ENCODE measurements around the gene MTIF3. TPM values are rescaled to one million over a fixed set of nuclear protein-coding genes. Genes with fewer than 3 reads are reported as not detected.

The MTIF3 gene
- total RNA-seq, 1 donor from 2014 or later: 29.6 TPM

GRCh38 chr13:27496536-27497273 is 46.3 kb upstream of the MTIF3 start:
- TF ChIP-seq, protein P1, sequence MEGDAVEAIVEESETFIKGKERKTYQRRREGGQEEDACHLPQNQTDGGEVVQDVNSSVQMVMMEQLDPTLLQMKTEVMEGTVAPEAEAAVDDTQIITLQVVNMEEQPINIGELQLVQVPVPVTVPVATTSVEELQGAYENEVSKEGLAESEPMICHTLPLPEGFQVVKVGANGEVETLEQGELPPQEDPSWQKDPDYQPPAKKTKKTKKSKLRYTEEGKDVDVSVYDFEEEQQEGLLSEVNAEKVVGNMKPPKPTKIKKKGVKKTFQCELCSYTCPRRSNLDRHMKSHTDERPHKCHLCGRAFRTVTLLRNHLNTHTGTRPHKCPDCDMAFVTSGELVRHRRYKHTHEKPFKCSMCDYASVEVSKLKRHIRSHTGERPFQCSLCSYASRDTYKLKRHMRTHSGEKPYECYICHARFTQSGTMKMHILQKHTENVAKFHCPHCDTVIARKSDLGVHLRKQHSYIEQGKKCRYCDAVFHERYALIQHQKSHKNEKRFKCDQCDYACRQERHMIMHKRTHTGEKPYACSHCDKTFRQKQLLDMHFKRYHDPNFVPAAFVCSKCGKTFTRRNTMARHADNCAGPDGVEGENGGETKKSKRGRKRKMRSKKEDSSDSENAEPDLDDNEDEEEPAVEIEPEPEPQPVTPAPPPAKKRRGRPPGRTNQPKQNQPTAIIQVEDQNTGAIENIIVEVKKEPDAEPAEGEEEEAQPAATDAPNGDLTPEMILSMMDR (IDR thresholded peaks at IDR 0.05; ENCODE audit: insufficient read depth, low read depth, low read length): no peak
- no peak for TF ChIP-seq EZH2 (IDR thresholded peaks at IDR 0.05; ENCODE audit: insufficient read depth, low read length)
- Mint-ChIP-seq H3K9me3 (ENCODE audit: unreplicated experiment) (no peaks in the 10 kb centered on the region), H3K36me3 (ENCODE audit: low read depth, unreplicated experiment) (no peaks in the 10 kb centered on the region), H3K27ac (ENCODE audit: unreplicated experiment) (no peak overlapping the region), H3K27me3 (ENCODE audit: low read depth, unreplicated experiment) (peaks cover 9% of the 10 kb centered on the region), H3K4me1 (ENCODE audit: low read depth, unreplicated experiment) (no peaks in the 10 kb centered on the region), H3K4me3 (ENCODE audit: unreplicated experiment) (no peak overlapping the region)
- H3K27ac ChIP-seq (ENCODE audit: low read depth, low read length): no peak overlapping the region
- DNase-seq (ENCODE audit: low read depth) (no peak), FAIRE-seq (no peak)
- no peaks in the 10 kb centered on the region for H3K27me3 ChIP-seq (ENCODE audit: insufficient read depth, low read length)
- H2AFZ ChIP-seq (ENCODE audit: low read depth, low read length): no peak overlapping the region
- H3K36me3 ChIP-seq (ENCODE audit: insufficient read depth, low read length): no peaks in the 10 kb centered on the region
- no peaks in the 10 kb centered on the region for H3K9me3 ChIP-seq (ENCODE audit: insufficient read depth, low read depth, low read length)
- H3K79me2 ChIP-seq (ENCODE audit: insufficient read depth, low read length): no peaks in the 10 kb centered on the region
- no peaks in the 10 kb centered on the region for H3K4me1 ChIP-seq (ENCODE audit: insufficient read depth, low read length)
- no peak overlapping the region for H3K9ac ChIP-seq (ENCODE audit: low read length)
- H4K20me1 ChIP-seq (ENCODE audit: insufficient read depth, low read length): no peaks in the 10 kb centered on the region
- no peak overlapping the region for H3K4me2 ChIP-seq (ENCODE audit: low read length)
- H3K4me3 ChIP-seq (ENCODE audit: insufficient read depth, low read depth, low read length): no peak overlapping the region

- Mint-ChIP-seq H3K4me1 (ENCODE audit: low read depth, unreplicated experiment) (no peaks in the 10 kb centered on the region), H3K4me3 (ENCODE audit: unreplicated experiment) (no peak overlapping the region), H3K27ac (ENCODE audit: unreplicated experiment) (no peak overlapping the region), H3K9me3 (ENCODE audit: unreplicated experiment) (no peaks in the 10 kb centered on the region), H3K36me3 (ENCODE audit: low read depth, unreplicated experiment) (no peaks in the 10 kb centered on the region), H3K27me3 (ENCODE audit: low read depth, unreplicated experiment) (peaks cover 9% of the 10 kb centered on the region)
- DNase-seq (ENCODE audit: low read depth): no peak
- H3K79me2 ChIP-seq (ENCODE audit: insufficient read depth, low read length): no peaks in the 10 kb centered on the region
- no peak overlapping the region for H3K9ac ChIP-seq (ENCODE audit: low read length)
- H3K27ac ChIP-seq (ENCODE audit: low read depth, low read length): no peak overlapping the region
- H3K27me3 ChIP-seq (ENCODE audit: insufficient read depth, low read length): no peaks in the 10 kb centered on the region
- no peaks in the 10 kb centered on the region for H3K36me3 ChIP-seq (ENCODE audit: insufficient read depth, low read length)
- H4K20me1 ChIP-seq (ENCODE audit: insufficient read depth, low read length): no peaks in the 10 kb centered on the region
- FAIRE-seq: no peak
- no peak overlapping the region for H3K4me2 ChIP-seq (ENCODE audit: low read length)
- no peak overlapping the region for H3K4me3 ChIP-seq (ENCODE audit: insufficient read depth, low read depth, low read length)
- H3K4me1 ChIP-seq (ENCODE audit: insufficient read depth, low read length): no peaks in the 10 kb centered on the region
- H3K9me3 ChIP-seq (ENCODE audit: insufficient read depth, low read depth, low read length): no peaks in the 10 kb centered on the region
- H2AFZ ChIP-seq (ENCODE audit: low read depth, low read length): no peak overlapping the region
- TF ChIP-seq EZH2 (IDR thresholded peaks at IDR 0.05; ENCODE audit: insufficient read depth, low read length): no peak
- TF ChIP-seq, protein P1 (IDR thresholded peaks at IDR 0.05; ENCODE audit: insufficient read depth, low read depth, low read length): no peak
These were observed 45.6 kb upstream of the MTIF3 start for GRCh38 chr13:27496006-27496405.

GRCh38 chr13:27495551-27495950 is 45.2 kb upstream of the MTIF3 start:
- DNase-seq (ENCODE audit: low read depth) (no peak), FAIRE-seq (no peak)
- H3K4me3 Mint-ChIP-seq (ENCODE audit: unreplicated experiment): no peak overlapping the region
- no peaks in the 10 kb centered on the region for H3K79me2 ChIP-seq (ENCODE audit: insufficient read depth, low read length)
- H3K27ac ChIP-seq (ENCODE audit: low read depth, low read length): no peak overlapping the region
- no peaks in the 10 kb centered on the region for H3K36me3 ChIP-seq (ENCODE audit: insufficient read depth, low read length)
- H3K4me1 ChIP-seq (ENCODE audit: insufficient read depth, low read length): no peaks in the 10 kb centered on the region
- TF ChIP-seq EZH2 (IDR thresholded peaks at IDR 0.05; ENCODE audit: insufficient read depth, low read length): no peak
- TF ChIP-seq, protein P1 (IDR thresholded peaks at IDR 0.05; ENCODE audit: insufficient read depth, low read depth, low read length): no peak
- no peaks in the 10 kb centered on the region for H3K4me1 Mint-ChIP-seq (ENCODE audit: low read depth, unreplicated experiment)
- peaks cover 9% of the 10 kb centered on the region for H3K27me3 Mint-ChIP-seq (ENCODE audit: low read depth, unreplicated experiment)
- no peaks in the 10 kb centered on the region for H4K20me1 ChIP-seq (ENCODE audit: insufficient read depth, low read length)
- H3K4me3 ChIP-seq (ENCODE audit: insufficient read depth, low read depth, low read length): no peak overlapping the region
- H3K27ac Mint-ChIP-seq (ENCODE audit: unreplicated experiment): no peak overlapping the region
- H2AFZ ChIP-seq (ENCODE audit: low read depth, low read length): no peak overlapping the region
- H3K9ac ChIP-seq (ENCODE audit: low read length): no peak overlapping the region
- H3K4me2 ChIP-seq (ENCODE audit: low read length): no peak overlapping the region
- no peaks in the 10 kb centered on the region for H3K36me3 Mint-ChIP-seq (ENCODE audit: low read depth, unreplicated experiment)
- H3K27me3 ChIP-seq (ENCODE audit: insufficient read depth, low read length): no peaks in the 10 kb centered on the region
- H3K9me3 Mint-ChIP-seq (ENCODE audit: unreplicated experiment): no peaks in the 10 kb centered on the region
- no peaks in the 10 kb centered on the region for H3K9me3 ChIP-seq (ENCODE audit: insufficient read depth, low read depth, low read length)

Measured in astrocyte (in vitro differentiated cells and primary cell).